ENCODE results near the gene RARB. TPM values are rescaled to one million over a fixed set of nuclear protein-coding genes. Genes with fewer than 3 reads are reported as not detected.

Gene RARB
- total and polyA plus RNA-seq, 8 donors: 1.7 to 28.0 (median 9.0) TPM

- no peak for TF ChIP-seq POLR2A (IDR thresholded peaks at IDR 0.05)
- no peak for TF ChIP-seq CTCF (IDR thresholded peaks at IDR 0.05)
- no peak for TF ChIP-seq EP300 (IDR thresholded peaks at IDR 0.05)
- no peak for TF ChIP-seq POLR2AphosphoS5 (IDR thresholded peaks at IDR 0.05)
- Histone ChIP-seq H3K4me3 (no peak overlapping the region), H3K27me3 (no peaks in the 10 kb centered on the region), H3K9me3 (peaks cover 0 to 7% (median 3%) of the 10 kb centered on the region in 4 donors), H3K27ac (no peak overlapping the region), H3K4me1 (peaks cover 0 to 11% (median 0%) of the 10 kb centered on the region in 4 donors), H3K36me3 (peaks cover 0 to 14% (median 6%) of the 10 kb centered on the region in 4 donors)
- intact Hi-C loops (cut with DNase I; ENCODE audit: low total_unique reads): no loop called here
- 70 to 89% (median 82%) methylated on average over 5 of the region's 5 CpGs for WGBS, 5 donors
- DNase-seq: peak in 1 of 2 donors; percentile 37
Observed at GRCh38 chr3:25500706-25501210, 72.7 kb downstream of the RARB start.

DNA sequence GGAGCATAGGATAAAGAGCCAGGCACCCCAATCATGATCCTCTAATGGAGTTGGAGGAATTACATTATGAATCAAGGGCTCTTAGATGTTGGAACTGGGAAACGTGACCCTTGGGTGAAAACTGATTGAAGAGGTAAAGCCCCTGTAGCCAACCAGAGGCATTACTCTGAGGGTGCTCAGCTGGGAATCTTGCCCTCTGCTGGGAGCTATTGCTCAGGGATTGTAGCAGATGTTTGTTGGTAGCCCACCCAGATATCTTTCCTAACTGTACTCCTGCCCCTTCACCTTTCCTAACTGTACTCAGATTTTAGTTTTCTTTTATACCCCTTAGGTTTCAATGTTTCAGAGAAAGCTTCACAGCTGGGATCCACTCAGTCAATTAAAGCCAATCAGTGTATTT, 74.2 kb downstream of the RARB start:
- Histone ChIP-seq H3K4me3 (no peak overlapping the region), H3K4me1 (peaks cover 0 to 13% (median 0%) of the 10 kb centered on the region in 4 donors), H3K36me3 (peaks cover 0 to 14% (median 6%) of the 10 kb centered on the region in 4 donors), H3K27ac (no peak overlapping the region), H3K27me3 (no peaks in the 10 kb centered on the region), H3K9me3 (no peaks in the 10 kb centered on the region)
- 75 to 97% (median 96%) methylated on average over 1 of the region's 1 CpG for WGBS, 5 donors
- TF ChIP-seq POLR2A (IDR thresholded peaks at IDR 0.05) (no peak), POLR2AphosphoS5 (IDR thresholded peaks at IDR 0.05) (no peak), CTCF (IDR thresholded peaks at IDR 0.05) (no peak), EP300 (IDR thresholded peaks at IDR 0.05) (no peak)
- no peak for DNase-seq
- intact Hi-C loops (cut with DNase I; ENCODE audit: low total_unique reads): no loop called here

DNA sequence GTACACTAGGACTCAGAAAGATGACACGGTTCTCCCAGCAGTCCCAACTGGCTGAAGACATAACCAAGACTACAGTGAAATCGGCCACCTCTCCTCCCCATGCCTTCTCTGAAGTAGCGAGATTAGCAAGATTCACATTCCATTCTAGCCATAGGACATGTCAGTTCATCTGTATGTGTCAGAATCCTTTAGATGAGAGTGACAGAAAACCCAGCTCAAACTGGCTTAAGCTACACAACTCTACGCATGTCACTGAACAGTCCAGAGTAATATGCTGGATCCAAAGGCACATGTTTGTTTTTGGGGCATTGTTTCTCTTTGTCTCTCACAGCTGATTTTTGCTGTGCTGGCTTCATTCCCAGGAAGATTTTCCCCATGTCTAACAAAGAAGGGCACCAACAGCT, 75.8 kb downstream of the RARB start:
- Histone ChIP-seq H3K36me3 (peaks cover 0 to 14% (median 6%) of the 10 kb centered on the region in 4 donors), H3K4me3 (no peak overlapping the region), H3K4me1 (peaks cover 0 to 26% (median 5%) of the 10 kb centered on the region in 4 donors), H3K27ac (no peak overlapping the region), H3K9me3 (no peaks in the 10 kb centered on the region), H3K27me3 (no peaks in the 10 kb centered on the region)
- TF ChIP-seq POLR2A (IDR thresholded peaks at IDR 0.05) (no peak), EP300 (IDR thresholded peaks at IDR 0.05) (no peak), CTCF (IDR thresholded peaks at IDR 0.05) (no peak), POLR2AphosphoS5 (IDR thresholded peaks at IDR 0.05) (no peak)
- no peak for DNase-seq
- intact Hi-C loops (cut with DNase I; ENCODE audit: low total_unique reads): no loop called here
- WGBS, 5 donors: 90 to 95% (median 92%) methylated on average over 4 of the region's 4 CpGs

DNA sequence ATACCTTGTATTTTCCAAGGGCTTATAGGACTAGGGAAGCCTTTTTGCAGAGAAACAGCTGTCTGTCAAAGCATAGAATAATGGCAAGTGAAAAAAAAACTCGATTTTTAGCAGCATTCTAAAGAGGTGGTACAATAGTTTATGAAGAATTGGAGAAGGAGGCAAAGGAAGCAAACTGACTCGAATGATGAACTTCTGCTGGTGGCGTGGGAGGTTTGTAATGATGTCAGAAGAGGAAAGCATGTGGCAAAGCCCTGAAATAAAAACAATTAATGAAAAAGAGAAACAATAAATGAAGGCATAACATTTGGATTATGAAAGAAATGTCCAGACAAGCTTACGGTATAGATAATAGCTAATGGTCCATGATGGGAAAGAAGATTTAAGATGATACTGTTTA, 77.5 kb downstream of the RARB start:
- TF ChIP-seq CTCF (IDR thresholded peaks at IDR 0.05) (no peak), POLR2AphosphoS5 (IDR thresholded peaks at IDR 0.05) (no peak), EP300 (IDR thresholded peaks at IDR 0.05) (no peak), POLR2A (IDR thresholded peaks at IDR 0.05) (no peak)
- Histone ChIP-seq H3K27me3 (no peaks in the 10 kb centered on the region), H3K9me3 (no peaks in the 10 kb centered on the region), H3K4me1 (peaks cover 0 to 29% (median 7%) of the 10 kb centered on the region in 4 donors), H3K27ac (no peak overlapping the region), H3K36me3 (peaks cover 0 to 14% (median 6%) of the 10 kb centered on the region in 4 donors), H3K4me3 (no peak overlapping the region)
- intact Hi-C loops (cut with DNase I; ENCODE audit: low total_unique reads): no loop called here
- DNase-seq: no peak
- 86 to 91% (median 89%) methylated on average over 4 of the region's 4 CpGs for WGBS, 5 donors

Data from stomach (tissue), 9 donors.